ENCODE measurements around the gene DOCK8.

GRCh38 chr9:316382-316965 lies 101.8 kb downstream of the DOCK8 start:
- TF ChIP-seq CTCF (IDR thresholded peaks at IDR 0.05) (no peak), EZH2 (IDR thresholded peaks at IDR 0.05) (no peak), EZH2phosphoT487 (IDR thresholded peaks at IDR 0.05) (no peak)

All from neural progenitor cell (in vitro differentiated cells).